GM19043 (cell line): ENCODE measurements around the gene ARHGAP24.
"Not testable (repeated sequence)": the region's sequence is repeated elsewhere in the genome, so short reads cannot be mapped to it uniquely, and the experiment has no call there.

ENCODE experiments used
- ATAC-seq: cut with Tn5 transposase; IDR thresholded peaks from one replicate; pipeline ENCODE4 v1.9.1; 2021; ENCODE audit warnings: low read depth; ENCODE audit not compliant: unreplicated experiment

Gene ARHGAP24

DNA sequence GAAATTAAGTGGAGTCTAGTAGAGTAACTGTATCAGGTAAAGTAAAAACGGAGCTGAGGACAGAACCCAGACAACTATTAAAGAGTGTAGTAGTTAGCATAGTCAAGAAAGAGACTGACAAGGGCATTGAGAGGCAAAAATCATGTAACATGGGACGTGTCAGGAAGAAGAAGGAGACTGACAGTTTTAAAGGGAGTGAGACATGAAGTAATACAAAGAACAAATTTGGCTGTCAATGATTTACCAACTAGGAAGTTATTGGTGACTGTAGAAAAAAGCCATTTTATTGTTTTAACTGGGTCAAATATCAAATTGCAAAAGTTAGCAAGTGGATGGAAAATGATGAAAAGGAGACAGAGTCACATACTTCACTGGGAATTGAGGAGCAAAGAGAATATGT, 462.6 kb downstream of the ARHGAP24 start:
- no peak for ATAC-seq

GRCh38 chr4:85938062-85938461, 463.1 kb downstream of the ARHGAP24 start:
- no peak for ATAC-seq

DNA sequence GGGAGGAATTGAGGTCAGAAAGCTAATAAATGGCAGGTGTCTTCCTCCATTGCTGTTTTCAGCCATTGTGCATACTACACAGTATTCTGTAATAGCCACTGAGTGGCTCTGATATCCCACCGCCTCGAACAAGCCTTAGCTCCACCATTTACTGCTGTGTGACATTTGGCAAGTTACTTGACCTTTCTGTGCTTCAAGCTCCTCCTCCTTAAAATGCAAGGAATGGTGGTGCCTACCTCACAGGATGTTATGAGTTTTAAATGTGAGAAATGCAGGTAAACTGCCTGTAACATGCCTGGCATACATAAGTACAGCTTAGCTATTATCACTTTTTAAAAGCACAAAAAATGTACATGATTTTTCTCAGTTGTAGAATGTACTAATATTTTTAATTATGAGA, 464.0 kb downstream of the ARHGAP24 start:
- no peak for ATAC-seq

GRCh38 chr4:85939595-85939994, 464.6 kb downstream of the ARHGAP24 start:
- ATAC-seq: no peak

- no peak for ATAC-seq
These were observed 465.2 kb downstream of the ARHGAP24 start for GRCh38 chr4:85940151-85940550.

GRCh38 chr4:85942107-85942506, 467.2 kb downstream of the ARHGAP24 start:
- no peak for ATAC-seq

DNA sequence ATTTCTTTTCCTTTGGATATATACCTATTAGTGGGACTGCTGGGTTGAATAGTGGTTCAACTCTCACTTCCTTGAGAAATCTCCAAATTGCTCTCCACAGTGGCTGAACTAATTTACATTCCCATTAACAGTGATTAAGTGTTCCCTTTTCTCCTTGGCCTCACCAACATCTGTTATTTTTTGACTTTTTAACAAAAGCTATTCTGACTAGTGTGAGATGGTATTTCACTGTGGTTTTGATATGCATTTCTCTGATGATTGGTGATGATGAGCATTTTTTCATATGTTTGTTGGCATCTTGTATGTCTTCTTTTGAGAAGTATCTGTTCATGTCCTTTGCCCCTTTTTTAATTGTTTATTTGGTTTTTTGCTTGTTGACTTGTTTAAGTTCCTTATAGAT, 471.9 kb downstream of the ARHGAP24 start:
- no peak for ATAC-seq

DNA sequence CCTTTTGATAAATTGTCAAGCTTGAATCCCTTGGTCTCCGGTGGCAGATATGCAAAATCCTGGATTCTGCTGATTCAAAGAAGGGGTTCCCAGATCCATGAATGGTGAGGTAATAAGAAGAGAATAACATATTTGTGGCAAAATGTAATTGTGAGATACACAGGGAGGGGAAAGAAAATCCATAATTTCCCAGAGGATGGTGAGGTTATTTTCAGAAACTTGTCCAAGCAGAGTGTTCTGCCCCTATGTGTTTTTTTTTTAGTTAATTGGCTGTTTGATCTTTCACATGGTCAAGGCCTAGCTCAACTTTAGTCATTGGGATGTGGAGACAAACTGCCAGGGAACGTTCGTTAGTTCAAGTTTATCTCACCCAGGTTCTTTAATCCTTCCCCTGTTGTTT, 476.1 kb downstream of the ARHGAP24 start:
- ATAC-seq: no peak

GRCh38 chr4:85952528-85952927, 477.6 kb downstream of the ARHGAP24 start:
- no peak for ATAC-seq

DNA sequence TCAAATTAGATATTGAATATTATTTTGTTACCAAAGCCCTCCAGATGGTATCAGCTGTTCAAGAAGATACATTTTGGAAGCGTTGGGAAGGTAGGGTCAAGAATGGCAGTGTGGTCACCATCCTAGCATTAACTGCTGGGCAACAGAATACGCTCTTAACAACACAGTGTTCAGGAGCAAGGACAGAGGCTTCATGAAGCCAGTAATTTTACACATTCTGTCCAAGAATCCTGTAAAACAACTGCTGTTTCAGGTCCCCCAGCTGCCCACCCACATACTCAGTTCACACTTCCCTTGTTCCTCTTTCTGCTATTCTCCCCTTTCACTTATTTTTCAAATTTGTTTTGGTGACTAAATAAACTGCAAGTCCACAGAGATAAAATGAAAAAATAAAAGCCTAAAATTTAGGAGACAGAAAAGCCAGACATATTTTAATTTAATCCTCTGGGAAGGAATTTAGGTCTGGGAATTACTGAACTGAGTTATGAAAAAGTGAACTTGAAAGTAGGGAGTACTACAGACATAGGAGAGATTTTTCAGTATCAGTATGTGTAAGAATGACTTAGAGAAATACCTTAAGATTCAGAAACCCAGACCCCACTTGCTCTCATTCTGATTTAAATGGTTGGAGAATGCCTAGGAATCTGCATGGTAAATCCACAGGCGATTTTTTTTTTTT, 478.2 kb downstream of the ARHGAP24 start:
- no peak for ATAC-seq

- no peak for ATAC-seq
These were observed 478.7 kb downstream of the ARHGAP24 start for GRCh38 chr4:85953651-85954018.

GRCh38 chr4:85955620-85956292, 480.8 kb downstream of the ARHGAP24 start:
- ATAC-seq: no peak

DNA sequence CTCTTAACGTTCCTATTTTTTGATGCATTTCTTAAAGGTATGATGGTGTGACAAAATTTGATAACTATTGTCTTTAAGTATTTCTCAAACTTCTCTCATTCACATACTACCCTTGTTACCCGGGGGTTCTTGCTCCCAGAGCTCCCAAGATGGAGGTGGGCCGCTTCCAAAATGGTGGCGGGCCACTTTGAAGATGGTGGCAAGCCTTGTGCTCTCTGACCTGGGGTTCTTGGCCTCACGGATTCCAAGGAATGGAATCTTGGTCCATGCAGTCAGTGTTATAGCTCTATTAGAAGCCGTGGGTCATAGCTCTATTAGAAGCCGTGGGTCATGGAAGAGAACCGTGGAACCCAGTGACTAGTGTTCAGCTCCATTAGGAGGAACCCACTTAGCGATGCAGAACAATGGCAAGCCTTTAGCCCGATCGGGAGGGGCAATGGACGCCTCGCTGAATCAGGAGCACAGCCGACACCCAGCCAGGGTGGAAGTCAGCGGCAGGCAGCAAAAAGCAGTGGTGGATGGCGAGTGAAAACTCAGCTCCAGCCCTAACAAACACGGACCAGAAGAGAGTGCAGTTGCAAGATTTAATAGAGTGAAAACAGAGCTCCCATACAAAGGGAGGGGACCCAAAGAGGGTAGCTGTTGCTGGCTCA, 481.5 kb downstream of the ARHGAP24 start:
- no peak for ATAC-seq

GRCh38 chr4:85961887-85962286, 486.9 kb downstream of the ARHGAP24 start:
- no peak for ATAC-seq

DNA sequence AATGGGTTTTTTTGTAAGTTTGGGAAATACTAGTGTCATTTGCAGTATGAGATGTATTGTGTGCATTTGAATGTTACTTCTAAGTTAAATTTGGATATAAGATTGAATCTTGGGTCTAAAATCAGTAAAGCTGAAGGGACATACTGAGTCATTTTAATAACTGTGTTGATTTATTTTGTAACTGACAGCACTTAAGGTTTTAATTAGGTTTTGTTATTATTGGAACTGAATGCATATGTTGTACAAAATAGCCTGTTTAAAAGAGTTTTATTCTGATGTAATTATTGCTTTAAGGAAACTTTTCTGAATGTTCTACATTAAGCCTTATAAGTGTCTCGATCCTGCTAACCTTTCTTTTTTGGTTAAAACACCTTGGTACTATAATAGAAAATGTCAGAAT, 488.3 kb downstream of the ARHGAP24 start:
- ATAC-seq: no peak

- ATAC-seq: no peak
These were observed 489.3 kb downstream of the ARHGAP24 start for GRCh38 chr4:85964298-85964697.

GRCh38 chr4:85965017-85965416, 490.1 kb downstream of the ARHGAP24 start:
- not testable (repeated sequence) for ATAC-seq

DNA sequence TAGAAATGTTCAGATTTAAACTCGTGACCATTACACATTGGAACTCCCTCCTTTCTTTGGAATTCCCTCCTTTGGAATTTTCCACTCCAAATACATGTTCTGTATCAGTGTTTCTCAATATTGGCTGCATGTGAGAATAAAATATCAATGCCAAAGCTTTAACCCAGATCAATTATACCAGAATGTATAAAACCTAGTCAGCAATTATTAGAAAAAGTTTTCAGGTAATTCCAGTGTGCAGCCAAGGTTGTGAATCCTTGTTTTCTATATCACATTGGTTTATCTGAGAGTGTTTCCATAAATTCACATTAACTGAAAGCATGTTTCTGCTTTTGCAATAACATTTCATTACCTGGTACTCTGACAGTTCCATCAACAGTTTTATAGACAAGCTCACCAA, 490.6 kb downstream of the ARHGAP24 start:
- no peak for ATAC-seq

- ATAC-seq: peak; percentile 41
These were observed 491.4 kb downstream of the ARHGAP24 start for GRCh38 chr4:85966373-85966772.

GRCh38 chr4:85967872-85968271, 492.9 kb downstream of the ARHGAP24 start:
- ATAC-seq: no peak

DNA sequence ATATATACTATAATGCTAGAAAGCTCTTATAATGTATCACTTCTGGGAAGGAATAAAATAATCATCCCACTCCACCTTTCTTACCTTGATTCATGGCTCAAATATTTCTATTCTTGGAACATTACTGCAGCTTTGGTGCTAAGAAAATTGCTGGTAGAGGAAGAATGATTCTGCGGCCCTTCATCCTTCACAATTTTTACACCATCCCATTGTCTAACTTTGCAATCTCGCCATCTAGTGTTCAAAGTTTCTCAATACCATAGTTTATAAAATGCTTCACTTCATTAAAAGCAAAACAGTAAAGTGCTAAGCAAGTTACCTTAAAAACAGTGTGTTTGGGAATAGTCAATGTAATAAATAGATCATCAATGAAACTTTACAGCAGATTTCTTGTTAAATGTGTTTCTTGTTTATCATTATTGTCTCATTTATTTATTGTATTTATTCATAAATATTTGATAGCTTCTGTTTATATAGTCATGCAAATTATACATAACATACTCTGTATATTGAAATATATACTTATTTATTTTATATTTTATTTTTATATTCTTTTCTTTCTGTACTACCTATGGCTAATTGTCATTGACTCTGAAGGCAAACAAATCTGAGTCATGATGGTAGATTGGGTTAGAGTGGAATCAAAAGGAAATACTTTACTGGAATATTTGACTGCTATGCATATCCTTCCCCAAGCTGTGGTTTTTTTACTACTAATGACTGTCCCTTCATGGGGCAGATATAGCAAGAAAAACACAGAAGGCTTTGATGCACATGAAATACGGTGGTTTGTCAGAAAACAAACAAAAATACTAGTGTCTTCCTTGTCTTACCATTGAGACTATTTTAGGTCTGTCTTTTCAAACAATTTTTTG, 494.2 kb downstream of the ARHGAP24 start:
- ATAC-seq: peak; percentile 56
